ENCODE measurements around the gene TAP2. TPM values are rescaled to one million over a fixed set of nuclear protein-coding genes. Genes with fewer than 3 reads are reported as not detected.
"Not testable (repeated sequence)": the region's sequence is repeated elsewhere in the genome, so short reads cannot be mapped to it uniquely, and the experiment has no call there.

The TAP2 gene
- total and polyA plus RNA-seq, 4 donors: 10.2 to 22.2 (median 19.7) TPM

GRCh38 chr6:32819729-32820128, 18.8 kb downstream of the TAP2 start:
- no peak for DNase-seq (ENCODE audit: low read depth in 4 of 6, low spot score in 6 of 6)
- H3K27me3 ChIP-seq (ENCODE audit: control insufficient read depth, insufficient read depth, low read length): no peaks in the 10 kb centered on the region
- peaks cover 1% of the 10 kb centered on the region for H3K9me3 ChIP-seq (ENCODE audit: control insufficient read depth, insufficient read depth, low read length)
- H3K36me3 ChIP-seq (ENCODE audit: control insufficient read depth, insufficient read depth, low read length): no peaks in the 10 kb centered on the region
- 49% methylated on average over 2 of the region's 3 CpGs for WGBS (ENCODE audit: insufficient coverage)
- no peak overlapping the region for H3K4me3 ChIP-seq (ENCODE audit: low read depth, low read length)
- H3K4me1 ChIP-seq (ENCODE audit: control insufficient read depth, insufficient read depth, low read length): no peaks in the 10 kb centered on the region
- no peak overlapping the region for H3K27ac ChIP-seq (ENCODE audit: low read depth, low read length)

- H3K36me3 ChIP-seq (ENCODE audit: control insufficient read depth, insufficient read depth, low read length): no peaks in the 10 kb centered on the region
- H3K4me3 ChIP-seq (ENCODE audit: low read depth, low read length): no peak overlapping the region
- H3K9me3 ChIP-seq (ENCODE audit: control insufficient read depth, insufficient read depth, low read length): peaks cover 1% of the 10 kb centered on the region
- peaks cover 4% of the 10 kb centered on the region for H3K27me3 ChIP-seq (ENCODE audit: control insufficient read depth, insufficient read depth, low read length)
- no peak for DNase-seq (ENCODE audit: low read depth in 4 of 6, low spot score in 6 of 6)
- H3K4me1 ChIP-seq (ENCODE audit: control insufficient read depth, insufficient read depth, low read length): no peaks in the 10 kb centered on the region
- H3K27ac ChIP-seq (ENCODE audit: low read depth, low read length): no peak overlapping the region
- WGBS (ENCODE audit: insufficient coverage): no CpG with 5 or more reads among the region's 2 CpGs
Measured at GRCh38 chr6:32818867-32819266, 19.7 kb downstream of the TAP2 start.

- H3K4me1 ChIP-seq (ENCODE audit: control insufficient read depth, insufficient read depth, low read length): no peaks in the 10 kb centered on the region
- H3K4me3 ChIP-seq (ENCODE audit: low read depth, low read length): no peak within 1 kb of the TSS
- no peaks in the 10 kb centered on the region for H3K36me3 ChIP-seq (ENCODE audit: control insufficient read depth, insufficient read depth, low read length)
- peaks cover 1% of the 10 kb centered on the region for H3K9me3 ChIP-seq (ENCODE audit: control insufficient read depth, insufficient read depth, low read length)
- no peak for DNase-seq (ENCODE audit: low read depth in 4 of 6, low spot score in 6 of 6)
- WGBS (ENCODE audit: insufficient coverage): no CpG with 5 or more reads among the region's 3 CpGs
- H3K27ac ChIP-seq (ENCODE audit: low read depth, low read length): no peak within 1 kb of the TSS
- peaks cover 5% of the 10 kb centered on the region for H3K27me3 ChIP-seq (ENCODE audit: control insufficient read depth, insufficient read depth, low read length)
Measured at GRCh38 chr6:32816746-32817204, 21.8 kb downstream of the TAP2 start, which contains the start of gene HLA-DOB. HLA-DOB (minus strand) TSS chr6:32817002; CDS start chr6:32816951, 51 bp downstream.

GRCh38 chr6:32815996-32816395, 22.5 kb downstream of the TAP2 start:
- no CpG with 5 or more reads among the region's 2 CpGs for WGBS (ENCODE audit: insufficient coverage)
- Histone ChIP-seq H3K27ac (ENCODE audit: low read depth, low read length) (no peak overlapping the region), H3K9me3 (ENCODE audit: control insufficient read depth, insufficient read depth, low read length) (peaks cover 1% of the 10 kb centered on the region), H3K4me1 (ENCODE audit: control insufficient read depth, insufficient read depth, low read length) (no peaks in the 10 kb centered on the region), H3K36me3 (ENCODE audit: control insufficient read depth, insufficient read depth, low read length) (no peaks in the 10 kb centered on the region), H3K27me3 (ENCODE audit: control insufficient read depth, insufficient read depth, low read length) (peaks cover 5% of the 10 kb centered on the region), H3K4me3 (ENCODE audit: low read depth, low read length) (no peak overlapping the region)
- DNase-seq (ENCODE audit: low read depth in 4 of 6, low spot score in 6 of 6): no peak

- H3K4me1 ChIP-seq (ENCODE audit: control insufficient read depth, insufficient read depth, low read length): no peaks in the 10 kb centered on the region
- H3K9me3 ChIP-seq (ENCODE audit: control insufficient read depth, insufficient read depth, low read length): peaks cover 1% of the 10 kb centered on the region
- no peaks in the 10 kb centered on the region for H3K36me3 ChIP-seq (ENCODE audit: control insufficient read depth, insufficient read depth, low read length)
- peaks cover 5% of the 10 kb centered on the region for H3K27me3 ChIP-seq (ENCODE audit: control insufficient read depth, insufficient read depth, low read length)
- no peak overlapping the region for H3K27ac ChIP-seq (ENCODE audit: low read depth, low read length)
- no peak overlapping the region for H3K4me3 ChIP-seq (ENCODE audit: low read depth, low read length)
- DNase-seq (ENCODE audit: low read depth in 4 of 6, low spot score in 6 of 6): no peak
- WGBS (ENCODE audit: insufficient coverage): 95% methylated on average over 3 of the region's 5 CpGs
Measured at GRCh38 chr6:32815115-32815514, 23.4 kb downstream of the TAP2 start.

GRCh38 chr6:32814145-32814544, 24.4 kb downstream of the TAP2 start:
- Histone ChIP-seq H3K4me3 (ENCODE audit: low read depth, low read length) (no peak overlapping the region), H3K36me3 (ENCODE audit: control insufficient read depth, insufficient read depth, low read length) (no peaks in the 10 kb centered on the region), H3K4me1 (ENCODE audit: control insufficient read depth, insufficient read depth, low read length) (no peaks in the 10 kb centered on the region), H3K9me3 (ENCODE audit: control insufficient read depth, insufficient read depth, low read length) (peaks cover 1% of the 10 kb centered on the region), H3K27ac (ENCODE audit: low read depth, low read length) (no peak overlapping the region), H3K27me3 (ENCODE audit: control insufficient read depth, insufficient read depth, low read length) (peaks cover 5% of the 10 kb centered on the region)
- DNase-seq (ENCODE audit: low read depth in 4 of 6, low spot score in 6 of 6): no peak
- WGBS (ENCODE audit: insufficient coverage): no CpG with 5 or more reads among the region's 2 CpGs

GRCh38 chr6:32809171-32809570, 29.4 kb downstream of the TAP2 start:
- peak in 1 of 6 donors; percentile 31 for DNase-seq (ENCODE audit: low read depth in 4 of 6, low spot score in 6 of 6)
- H3K27ac ChIP-seq (ENCODE audit: low read depth, low read length): no peak overlapping the region
- no peaks in the 10 kb centered on the region for H3K9me3 ChIP-seq (ENCODE audit: control insufficient read depth, insufficient read depth, low read length)
- WGBS (ENCODE audit: insufficient coverage): no CpG with 5 or more reads among the region's 1 CpG
- peaks cover 3% of the 10 kb centered on the region for H3K27me3 ChIP-seq (ENCODE audit: control insufficient read depth, insufficient read depth, low read length)
- H3K4me3 ChIP-seq (ENCODE audit: low read depth, low read length): no peak overlapping the region
- no peaks in the 10 kb centered on the region for H3K4me1 ChIP-seq (ENCODE audit: control insufficient read depth, insufficient read depth, low read length)
- H3K36me3 ChIP-seq (ENCODE audit: control insufficient read depth, insufficient read depth, low read length): no peaks in the 10 kb centered on the region

- Histone ChIP-seq H3K4me1 (ENCODE audit: control insufficient read depth, insufficient read depth, low read length) (no peaks in the 10 kb centered on the region), H3K9me3 (ENCODE audit: control insufficient read depth, insufficient read depth, low read length) (no peaks in the 10 kb centered on the region), H3K27me3 (ENCODE audit: control insufficient read depth, insufficient read depth, low read length) (no peaks in the 10 kb centered on the region), H3K4me3 (ENCODE audit: low read depth, low read length) (no peak overlapping the region), H3K36me3 (ENCODE audit: control insufficient read depth, insufficient read depth, low read length) (no peaks in the 10 kb centered on the region), H3K27ac (ENCODE audit: low read depth, low read length) (no peak overlapping the region)
- no peak for DNase-seq (ENCODE audit: low read depth in 4 of 6, low spot score in 6 of 6)
- 78% methylated on average over 5 of the region's 5 CpGs for WGBS (ENCODE audit: insufficient coverage)
Measured at GRCh38 chr6:32807020-32807580, 31.4 kb downstream of the TAP2 start.

GRCh38 chr6:32805404-32805803, 33.1 kb downstream of the TAP2 start:
- H3K4me1 ChIP-seq (ENCODE audit: control insufficient read depth, insufficient read depth, low read length); H3K36me3 ChIP-seq (ENCODE audit: control insufficient read depth, insufficient read depth, low read length); H3K27ac ChIP-seq (ENCODE audit: low read depth, low read length); H3K9me3 ChIP-seq (ENCODE audit: control insufficient read depth, insufficient read depth, low read length); H3K27me3 ChIP-seq (ENCODE audit: control insufficient read depth, insufficient read depth, low read length); DNase-seq (ENCODE audit: low read depth in 4 of 6, low spot score in 6 of 6); H3K4me3 ChIP-seq (ENCODE audit: low read depth, low read length): not testable (repeated sequence)

- no peak overlapping the region for H3K4me3 ChIP-seq (ENCODE audit: low read depth, low read length)
- H3K36me3 ChIP-seq (ENCODE audit: control insufficient read depth, insufficient read depth, low read length): no peaks in the 10 kb centered on the region
- no peaks in the 10 kb centered on the region for H3K9me3 ChIP-seq (ENCODE audit: control insufficient read depth, insufficient read depth, low read length)
- H3K27ac ChIP-seq (ENCODE audit: low read depth, low read length): no peak overlapping the region
- no peaks in the 10 kb centered on the region for H3K4me1 ChIP-seq (ENCODE audit: control insufficient read depth, insufficient read depth, low read length)
- WGBS (ENCODE audit: insufficient coverage): no CpG with 5 or more reads among the region's 2 CpGs
- H3K27me3 ChIP-seq (ENCODE audit: control insufficient read depth, insufficient read depth, low read length): peaks cover 2% of the 10 kb centered on the region
- no peak for DNase-seq (ENCODE audit: low read depth in 4 of 6, low spot score in 6 of 6)
Measured at GRCh38 chr6:32803416-32803815, 35.1 kb downstream of the TAP2 start.
